G401.6 (cell line): ENCODE results near the gene MYO1H.

Source experiments
- FAIRE-seq: peaks from 2 replicates; lab custom pipeline; 2012; peaks lifted over from hg19 to GRCh38; lab: Jason Lieb, UNC

The MYO1H gene

DNA sequence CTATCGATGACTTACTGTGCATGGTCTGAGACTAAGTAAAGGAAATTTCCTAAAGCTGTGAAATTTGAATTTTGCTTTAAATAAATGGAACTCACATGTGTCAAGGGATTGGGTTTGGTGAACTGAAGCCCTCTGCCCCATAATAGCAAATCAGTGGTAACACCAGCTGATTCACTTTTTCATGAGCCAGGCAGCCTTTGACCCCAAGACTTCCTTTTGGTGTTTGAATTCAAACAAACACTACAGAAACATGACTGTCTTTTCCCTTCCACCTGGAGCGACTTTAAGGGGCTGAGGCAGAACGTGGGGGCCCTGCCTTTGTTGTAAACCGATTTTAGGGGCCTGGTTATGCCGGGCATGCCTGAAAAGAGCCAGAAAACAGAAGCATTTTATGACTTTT, 100.6 kb downstream of the MYO1H start:
- no peak for FAIRE-seq

DNA sequence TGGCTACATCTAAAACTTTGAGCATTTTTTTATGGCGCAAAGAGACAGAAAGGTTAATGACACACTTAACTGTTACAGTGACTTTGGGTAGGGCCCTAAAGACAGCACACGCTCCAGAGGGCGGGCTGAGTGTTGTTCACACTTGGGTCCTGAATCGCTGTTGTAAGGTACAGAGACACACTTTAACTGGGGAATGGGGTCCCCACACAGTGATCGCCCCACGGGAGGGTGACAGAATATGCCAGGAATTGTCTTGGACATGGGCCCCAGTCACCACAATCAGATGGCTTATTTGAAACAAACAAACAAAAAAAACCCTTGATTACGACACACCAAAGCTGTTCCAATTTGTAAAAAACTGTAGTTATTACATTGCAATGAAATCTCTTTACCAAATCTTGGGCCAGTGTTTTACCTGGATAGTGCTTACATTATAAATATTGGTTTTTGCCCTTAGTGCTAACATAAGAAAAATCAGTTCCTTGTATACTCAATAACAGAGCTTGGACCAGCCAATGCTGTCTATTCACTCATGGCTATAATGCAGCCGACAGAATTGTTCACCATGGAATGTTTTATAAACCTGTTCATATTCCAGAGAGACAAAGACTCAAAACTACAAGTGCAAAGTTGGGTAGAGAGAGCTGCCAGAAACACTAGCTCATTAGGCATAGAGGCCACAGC, 101.1 kb downstream of the MYO1H start:
- FAIRE-seq: no peak

DNA sequence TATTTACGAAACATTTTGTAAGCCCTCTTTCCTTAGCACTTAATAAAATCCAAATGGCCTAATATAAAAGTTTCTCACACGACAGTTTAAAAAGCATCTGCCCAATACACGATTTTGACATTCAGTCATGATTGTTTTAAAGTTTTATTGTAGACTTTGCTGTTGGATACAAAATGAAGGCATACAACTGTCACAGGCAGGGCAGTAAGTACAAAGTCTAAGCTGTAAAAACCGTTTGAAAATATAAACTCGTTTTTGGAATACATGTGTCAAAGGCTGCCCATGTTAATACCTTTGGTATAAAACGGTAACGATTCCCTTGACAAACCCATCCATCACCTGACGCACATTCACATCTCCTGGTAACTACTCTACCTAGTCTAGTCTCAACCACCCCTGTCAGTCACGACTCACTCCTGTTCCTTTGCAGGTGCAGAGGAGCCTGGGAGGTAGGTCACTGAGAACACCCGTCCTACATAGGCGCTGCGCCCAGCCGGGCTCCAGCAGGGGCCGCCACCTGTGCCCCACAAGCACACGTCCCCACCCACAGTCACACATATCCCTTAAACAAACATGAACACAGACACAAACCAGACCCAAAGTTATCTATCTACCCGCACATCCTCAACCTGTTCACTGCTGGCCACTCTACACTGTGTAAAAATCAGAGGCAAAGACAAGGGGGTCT, 102.3 kb downstream of the MYO1H start:
- FAIRE-seq: no peak

DNA sequence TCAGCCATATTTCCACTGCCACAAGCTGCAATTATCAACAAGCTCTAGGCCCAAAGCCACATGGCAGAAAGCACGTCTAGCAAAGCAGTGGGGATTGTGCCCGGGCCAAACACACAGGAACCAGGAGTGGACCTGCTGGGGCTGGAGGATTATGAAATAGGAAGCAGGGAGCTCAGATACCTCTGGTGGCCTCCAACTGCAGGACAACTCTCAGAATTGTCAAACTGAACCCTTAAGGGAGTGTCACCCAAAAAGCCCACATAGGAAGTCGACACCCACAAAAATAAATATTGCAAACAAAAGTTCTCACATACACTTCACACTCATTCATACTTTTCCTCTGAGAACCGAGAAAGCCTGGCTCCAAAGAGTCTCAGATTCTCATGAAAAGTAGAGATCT, 103.3 kb downstream of the MYO1H start:
- FAIRE-seq: no peak

DNA sequence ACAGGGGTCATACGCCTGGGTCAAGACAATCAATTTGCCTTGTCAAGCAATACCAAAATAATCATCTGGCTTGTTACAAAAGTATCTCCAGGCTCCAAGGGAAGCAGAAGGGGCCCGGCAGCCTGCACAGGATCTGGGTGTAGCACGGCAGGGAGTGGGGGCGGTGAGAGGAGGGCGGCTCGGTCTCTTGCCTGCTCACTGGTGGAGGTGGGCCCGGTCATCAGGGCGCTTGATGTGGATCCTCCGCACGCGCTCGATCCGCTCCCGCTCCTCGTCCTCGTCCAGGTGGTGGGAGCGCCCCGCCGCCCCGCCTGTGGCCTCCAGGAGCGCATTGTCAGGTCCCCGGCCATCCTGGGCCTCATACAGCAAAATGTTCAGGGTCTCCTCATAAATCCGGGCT, 103.7 kb downstream of the MYO1H start:
- FAIRE-seq: no peak

DNA sequence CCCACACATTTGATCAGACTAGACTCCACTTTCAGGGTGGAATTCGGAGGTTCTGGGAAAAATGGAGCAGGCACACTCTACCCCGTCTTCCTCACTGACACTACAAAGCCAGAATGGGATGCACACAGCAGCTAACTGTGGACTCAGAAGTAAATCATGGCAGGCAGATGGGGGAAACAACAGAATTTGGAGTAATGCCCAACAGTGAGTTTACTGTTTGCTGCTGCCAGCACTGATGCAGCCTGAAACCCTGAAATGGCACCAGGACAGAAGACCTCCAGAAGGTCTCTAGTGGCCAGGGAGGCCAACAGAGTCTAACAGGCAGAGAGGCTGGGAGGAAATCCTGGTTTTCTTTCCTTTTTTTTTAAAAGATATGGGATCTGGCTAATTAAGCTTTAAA, 104.8 kb downstream of the MYO1H start:
- FAIRE-seq: no peak

DNA sequence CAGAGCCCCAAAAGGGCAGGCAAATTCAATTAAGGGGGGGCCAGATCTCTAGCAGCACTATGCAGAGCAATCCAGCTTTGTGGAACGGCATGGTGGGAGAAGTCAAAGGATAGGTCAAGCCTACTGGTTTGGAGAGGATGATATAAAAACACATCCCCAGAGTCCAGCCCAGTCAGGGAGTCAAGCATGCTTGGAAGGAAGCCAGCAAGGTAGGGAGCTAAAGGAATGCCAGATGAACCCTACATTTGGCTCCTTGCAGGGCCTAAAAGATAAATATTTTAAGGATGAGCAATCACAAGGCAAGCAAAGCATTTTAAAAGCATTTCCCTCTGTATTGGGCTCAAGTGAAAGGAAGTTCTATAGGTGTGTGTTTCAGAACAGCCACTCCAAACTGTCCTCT, 108.0 kb downstream of the MYO1H start:
- FAIRE-seq: no peak

DNA sequence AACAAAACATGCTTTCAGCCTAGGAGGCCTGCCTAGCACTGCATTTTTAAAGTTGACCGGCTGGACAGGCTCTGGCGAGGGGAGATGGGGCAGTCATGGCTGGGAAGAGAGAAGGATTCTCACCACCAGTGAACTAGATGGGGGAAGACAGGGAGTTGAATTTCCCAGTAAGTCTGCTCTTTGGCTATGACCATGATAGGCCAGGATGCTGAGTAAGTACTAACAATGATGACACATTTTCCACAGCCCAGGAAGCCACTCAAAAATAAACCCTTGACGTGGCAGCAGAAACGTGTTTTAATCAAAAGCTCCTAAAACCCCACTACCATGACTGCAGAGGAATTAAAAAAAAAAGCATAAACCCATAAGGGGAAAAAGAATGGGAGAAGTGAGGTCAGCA, 110.4 kb downstream of the MYO1H start:
- FAIRE-seq: no peak

DNA sequence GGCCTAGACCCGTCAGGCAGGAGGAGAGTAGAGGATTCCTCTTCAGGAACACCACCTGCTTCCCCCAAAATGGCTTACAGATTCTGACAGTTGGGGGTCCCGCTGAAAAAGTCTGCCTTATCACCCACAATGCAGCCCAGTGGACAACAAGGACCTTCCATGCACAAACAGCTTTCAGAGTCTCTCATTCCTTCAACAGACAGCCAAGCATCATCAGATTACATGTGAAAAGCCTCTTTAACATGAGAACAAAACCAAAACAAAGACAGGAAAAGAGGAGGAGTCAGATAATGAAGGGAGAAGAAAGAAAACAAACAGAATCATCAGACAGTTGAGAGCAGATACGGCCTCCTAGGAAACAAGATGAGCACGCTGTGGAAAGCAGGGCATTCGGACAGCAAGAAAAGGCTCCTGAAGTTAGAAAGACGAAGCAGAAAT, 111.1 kb downstream of the MYO1H start:
- no peak for FAIRE-seq

DNA sequence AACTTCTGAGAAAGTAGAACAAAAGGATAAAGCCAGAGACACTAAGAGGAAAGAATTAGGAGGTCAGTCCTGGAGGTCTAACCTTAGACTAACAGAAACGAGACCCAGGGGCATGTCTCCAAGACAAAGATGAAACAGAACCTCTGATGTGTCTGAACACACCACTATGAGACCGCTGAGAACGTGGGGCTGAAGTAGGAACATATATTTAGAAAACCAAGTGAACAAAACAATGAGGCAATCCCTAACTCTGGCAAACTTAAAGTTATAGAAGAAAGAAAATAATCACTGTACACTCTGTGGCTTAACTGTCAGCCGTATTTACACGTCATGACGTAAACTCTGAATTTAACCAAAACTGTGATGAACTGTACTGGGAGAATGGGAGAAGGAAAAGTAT, 111.5 kb downstream of the MYO1H start:
- no peak for FAIRE-seq

DNA sequence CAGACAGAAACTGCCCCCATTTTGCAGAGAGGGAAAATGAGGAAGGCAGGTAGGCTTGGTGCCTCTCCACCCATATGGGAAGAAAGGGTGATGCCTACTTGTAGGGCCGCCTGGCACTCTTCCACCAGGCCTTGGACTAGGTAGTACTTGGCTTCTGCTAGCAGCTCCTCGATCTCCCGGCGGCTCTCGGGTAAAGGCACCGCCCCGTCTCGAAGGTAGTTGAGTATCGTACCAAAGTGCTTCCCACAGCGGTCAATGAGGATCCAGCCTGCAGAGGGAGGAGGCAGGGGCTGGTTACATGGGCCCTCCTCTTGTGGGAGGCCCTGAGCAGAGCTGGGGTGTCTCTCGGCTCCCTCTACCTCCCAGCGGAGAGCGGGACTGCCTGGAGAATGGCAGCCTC, 112.8 kb downstream of the MYO1H start:
- FAIRE-seq: no peak

DNA sequence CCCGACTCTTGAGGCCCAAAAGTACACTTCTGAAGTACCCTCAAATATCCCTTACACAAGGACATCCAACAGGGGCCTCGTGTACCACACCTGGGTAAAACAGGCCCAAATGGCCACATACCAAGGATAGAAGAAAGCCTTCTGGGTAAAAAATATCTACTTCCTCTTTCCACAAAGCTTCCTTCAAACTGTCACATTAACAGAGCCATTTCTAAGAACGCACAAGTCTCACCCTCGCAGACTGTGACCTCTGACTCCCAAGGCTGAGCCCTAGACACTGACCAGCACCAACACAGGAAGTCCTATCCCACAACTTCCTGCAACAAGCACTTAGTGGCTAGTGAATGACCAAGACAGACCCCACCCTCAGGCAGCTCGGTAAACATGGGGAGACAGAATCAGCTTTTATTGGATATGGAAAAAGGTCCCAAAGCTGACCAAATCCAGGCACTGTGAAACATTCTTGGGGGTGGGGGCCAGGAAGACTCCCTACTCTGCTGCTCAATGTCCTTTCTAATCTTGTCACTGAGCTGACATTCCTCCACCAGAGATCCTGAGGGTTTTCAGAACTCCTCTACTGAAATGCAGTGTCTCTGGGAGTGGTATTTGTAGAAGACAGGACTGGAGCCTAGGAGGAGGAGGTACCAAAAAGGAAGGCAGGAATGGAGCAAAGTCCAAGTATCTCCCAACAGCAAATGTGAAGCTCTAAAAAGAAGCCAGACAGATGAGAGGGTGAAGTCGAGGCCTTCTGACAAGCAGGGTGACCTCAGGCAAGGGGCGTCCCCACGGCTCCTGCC, 113.5 kb downstream of the MYO1H start:
- FAIRE-seq: no peak

DNA sequence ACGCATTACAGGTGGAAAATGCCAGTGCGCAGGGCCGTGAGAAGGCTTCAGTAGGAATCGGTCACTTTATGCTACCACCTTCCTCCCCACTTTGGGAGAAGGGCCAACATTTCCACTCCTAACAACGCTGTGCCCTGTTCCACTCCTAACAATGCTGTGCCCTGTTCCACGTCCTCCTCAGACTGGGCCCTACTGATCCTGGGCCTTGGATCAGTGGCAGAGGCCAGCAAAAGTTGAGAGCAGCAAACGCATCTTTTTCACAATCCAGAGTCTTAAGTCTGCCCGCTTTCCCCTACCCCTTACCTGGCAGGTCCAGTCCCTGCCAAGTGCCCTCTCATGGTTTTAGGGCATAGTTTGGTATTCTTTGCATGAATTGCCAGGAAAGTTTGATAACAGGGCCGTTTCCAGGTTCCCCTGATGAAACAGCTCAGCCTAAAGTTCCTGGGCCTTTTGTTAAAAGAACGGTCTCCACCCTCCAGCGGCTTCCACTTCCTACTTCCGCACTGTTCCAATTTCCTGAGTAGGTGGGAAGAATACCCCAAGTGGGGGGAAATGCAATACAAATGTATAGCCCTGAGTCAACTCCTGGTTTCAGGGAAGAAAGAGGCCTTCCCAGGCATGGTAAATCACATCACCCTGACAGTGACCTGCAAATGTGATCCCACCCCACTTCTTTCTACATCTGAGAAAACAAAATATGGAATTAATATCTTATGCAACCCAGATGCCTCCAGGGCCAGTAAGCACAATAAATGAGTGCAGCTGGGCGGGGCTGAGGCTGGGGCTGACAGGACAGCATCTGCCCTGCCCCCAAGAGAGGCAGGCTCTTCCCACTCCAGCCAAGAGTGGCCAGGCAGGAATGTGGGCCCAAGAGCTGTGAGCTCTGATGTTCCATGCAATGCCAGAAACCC, 114.4 kb downstream of the MYO1H start:
- no peak for FAIRE-seq

DNA sequence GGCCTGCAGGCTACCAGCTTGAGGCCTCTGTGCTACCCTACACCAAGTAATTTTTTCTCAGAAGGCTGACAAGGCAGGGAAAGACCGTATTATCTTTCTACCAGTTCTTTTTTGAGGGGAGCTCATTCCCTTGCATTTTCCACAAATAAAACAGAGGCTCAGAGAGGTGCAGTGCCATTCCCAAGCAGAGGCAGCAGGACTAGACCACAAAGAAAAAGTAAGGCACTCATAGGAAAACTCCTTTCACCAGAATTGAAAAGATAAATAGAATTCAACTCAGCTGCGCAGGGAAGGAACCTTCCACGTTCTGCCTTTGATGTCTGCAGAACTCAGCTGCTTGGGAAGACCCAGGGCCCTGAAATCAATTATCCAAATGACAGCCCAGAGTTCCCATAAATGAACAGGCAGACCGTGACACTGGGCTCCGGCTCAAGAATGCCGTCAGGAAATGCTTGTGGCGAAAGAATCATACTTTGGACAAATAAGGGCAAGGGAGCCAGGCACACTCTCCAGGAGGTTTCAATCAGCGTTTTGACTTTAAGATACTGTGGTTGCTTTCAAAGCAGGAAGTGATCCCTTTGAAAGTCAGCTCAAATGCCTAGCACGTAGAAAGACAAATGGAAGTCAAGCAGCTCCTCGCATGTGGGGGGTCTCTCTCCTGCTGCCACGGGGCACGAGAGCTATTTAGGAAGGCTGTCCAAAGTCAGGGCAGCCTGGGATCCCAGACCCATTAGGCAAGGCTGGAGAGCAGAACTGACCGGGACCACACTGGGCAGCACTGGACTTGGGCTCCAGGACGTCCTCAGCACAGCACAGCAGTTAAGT, 115.4 kb downstream of the MYO1H start:
- no peak for FAIRE-seq

DNA sequence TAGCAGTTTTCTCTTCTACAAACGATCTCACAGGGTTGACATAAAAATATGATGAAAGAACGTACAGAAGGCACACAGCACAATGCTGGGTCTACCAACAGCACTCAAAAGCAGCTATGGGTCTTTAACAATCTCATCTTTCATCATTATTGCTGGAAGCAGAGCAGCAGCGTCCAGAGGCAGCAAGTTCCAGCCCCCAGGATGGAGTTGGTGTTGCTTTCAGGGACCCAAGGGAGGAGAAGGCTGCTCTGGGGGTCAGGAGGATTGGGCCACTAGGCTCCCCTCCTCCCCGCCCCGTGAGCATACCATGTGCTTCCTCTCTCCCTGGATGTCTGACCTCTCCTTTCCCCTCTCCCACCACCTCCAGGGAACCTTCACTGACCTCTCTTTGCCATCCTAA, 116.1 kb downstream of the MYO1H start:
- no peak for FAIRE-seq

DNA sequence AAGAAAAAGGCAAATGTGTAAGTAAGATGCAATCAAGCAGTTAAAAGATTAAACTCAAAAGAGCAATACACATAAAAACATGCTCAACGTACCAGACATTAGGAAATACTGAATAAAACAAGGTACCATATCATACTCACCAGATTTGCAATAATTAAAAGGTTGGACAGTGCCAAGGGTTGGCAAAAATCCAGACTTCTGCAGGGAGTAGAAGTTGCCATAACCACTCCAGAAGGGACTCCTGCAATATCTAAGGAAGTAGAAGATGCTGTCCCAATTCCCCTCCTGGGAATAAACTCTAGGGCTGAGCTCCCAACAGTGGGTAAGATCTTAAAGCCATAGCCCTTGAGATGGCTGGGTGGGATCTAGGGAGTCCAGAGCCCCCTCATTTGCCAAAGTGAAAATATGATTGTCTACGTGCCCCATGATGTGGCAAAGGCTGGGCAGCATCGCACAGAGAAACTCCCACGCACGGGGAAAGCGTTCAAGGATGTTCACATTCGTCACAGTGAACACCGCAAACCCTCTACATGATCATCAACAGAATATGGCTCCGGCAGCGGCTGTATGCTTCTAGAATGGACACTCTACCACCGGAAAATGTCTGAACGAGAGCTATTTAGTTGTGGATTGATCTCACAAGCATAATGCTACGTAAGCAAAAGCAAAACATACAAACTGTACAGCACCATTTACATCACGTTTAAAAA, 117.1 kb downstream of the MYO1H start:
- FAIRE-seq: no peak

DNA sequence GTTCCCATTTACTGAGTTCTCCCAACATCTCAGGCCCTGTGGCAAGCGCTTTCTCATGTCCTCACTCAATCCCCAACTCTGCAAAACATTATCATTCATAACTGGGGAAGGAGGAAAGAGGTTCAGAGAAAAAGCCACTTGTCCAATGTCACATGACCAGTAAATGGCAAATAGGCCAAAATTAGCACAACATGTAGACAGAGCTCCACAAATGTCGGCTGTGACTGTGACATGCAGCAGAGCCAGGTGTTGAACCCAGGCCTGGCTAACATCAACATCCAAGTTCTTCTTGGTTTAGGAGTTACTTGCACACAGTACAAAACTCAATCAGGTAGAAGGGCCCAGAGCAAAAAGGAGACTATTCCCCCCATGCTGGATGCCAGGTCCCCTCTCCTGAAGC, 118.6 kb downstream of the MYO1H start:
- FAIRE-seq: no peak

DNA sequence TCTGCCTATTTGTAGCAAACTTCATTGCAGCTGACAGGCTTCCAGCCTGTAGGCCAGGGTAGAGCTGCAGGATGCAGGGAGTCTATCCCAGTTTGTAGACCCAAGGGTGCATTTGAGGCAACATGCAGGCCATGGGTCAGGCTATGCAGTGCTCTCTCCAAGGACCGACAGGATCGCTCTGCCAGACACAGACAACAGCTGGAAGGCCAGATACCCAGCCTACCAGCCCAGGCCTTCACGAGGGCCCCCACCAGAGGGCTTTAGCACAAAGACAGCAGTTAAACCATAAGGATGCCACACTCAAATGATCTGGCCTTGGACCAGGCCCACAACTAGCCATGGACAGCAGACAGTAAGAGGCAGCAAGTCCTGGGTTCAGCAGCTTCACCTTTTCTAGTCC, 119.1 kb downstream of the MYO1H start:
- no peak for FAIRE-seq

DNA sequence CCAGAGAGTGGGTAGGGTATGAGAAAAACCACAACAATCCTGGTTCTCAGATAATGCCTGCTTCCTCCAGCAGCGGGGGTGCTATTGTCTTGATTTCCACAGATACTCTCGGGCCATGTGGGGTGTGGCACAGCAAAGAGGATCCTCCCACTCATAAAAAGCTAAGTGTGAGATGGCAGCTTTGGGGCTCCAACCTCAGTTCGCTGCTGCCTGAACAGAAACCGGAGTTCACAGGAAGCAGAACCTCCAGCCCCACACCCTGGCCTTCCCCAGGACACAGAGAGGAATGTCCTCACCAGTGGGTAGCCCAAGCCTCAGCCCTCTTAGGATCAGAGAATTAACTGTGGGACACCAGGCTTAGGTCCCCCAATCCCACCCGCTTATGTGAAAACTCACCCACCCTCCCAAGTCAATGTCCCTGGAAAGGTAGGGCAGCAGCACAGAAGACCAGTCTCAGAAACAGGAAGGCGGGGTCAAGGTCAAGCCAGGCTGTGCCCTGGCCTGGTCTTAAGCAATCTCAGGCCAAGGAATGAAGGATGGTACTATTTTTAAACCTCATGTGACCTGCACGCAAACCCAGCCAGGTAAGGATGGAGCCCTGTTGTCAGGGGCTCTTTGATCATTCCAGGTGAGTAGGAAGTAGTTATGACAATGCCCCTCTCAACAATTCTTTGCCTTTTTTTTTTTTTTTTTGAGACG, 120.4 kb downstream of the MYO1H start:
- FAIRE-seq: no peak

DNA sequence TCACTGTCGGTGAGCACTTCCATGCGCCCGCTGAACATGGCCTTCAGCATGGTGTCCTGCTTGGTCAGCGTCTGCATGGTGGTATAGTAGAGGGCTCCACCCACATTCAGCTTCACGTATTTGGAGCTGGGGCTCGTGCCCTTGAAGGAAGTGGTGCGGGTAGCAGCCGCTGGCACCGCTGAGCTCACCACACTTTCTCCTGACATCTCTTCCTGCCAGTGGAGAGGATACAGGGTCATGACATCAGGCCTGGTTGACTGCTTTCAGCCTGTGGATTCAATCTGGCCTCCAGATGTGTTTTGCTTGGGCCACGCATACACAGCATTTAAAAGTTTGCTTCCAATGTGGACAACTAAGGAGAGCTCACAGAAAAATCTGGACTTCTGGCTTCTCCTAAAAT, 121.8 kb downstream of the MYO1H start:
- no peak for FAIRE-seq
